HG03520 (cell line): ENCODE results near the gene SPATA31D1.
"Not testable (repeated sequence)": the region's sequence is repeated elsewhere in the genome, so short reads cannot be mapped to it uniquely, and the experiment has no call there.

Experiments
- ATAC-seq: cut with Tn5 transposase; IDR thresholded peaks from one replicate; pipeline ENCODE4 v1.9.1; 2021; ENCODE audit warnings: mild to moderate bottlenecking, moderate library complexity; ENCODE audit not compliant: unreplicated experiment

The SPATA31D1 gene

GRCh38 chr9:81988472-81988871 lies at the start of gene SPATA31D1:
Gene SPATA31D1 (plus strand): TSS chr9:81988772. CDS start chr9:81988819, 47 bp downstream.
- ATAC-seq: not testable (repeated sequence)

GRCh38 chr9:81943393-81943792 lies 45.2 kb upstream of the SPATA31D1 start, which contains the start of gene SPATA31D3:
Gene SPATA31D3 (plus strand): TSS chr9:81943500. CDS start chr9:81943586, 86 bp downstream.
- not testable (repeated sequence) for ATAC-seq

GRCh38 chr9:81948650-81949049 lies 39.9 kb upstream of the SPATA31D1 start:
- ATAC-seq: not testable (repeated sequence)

GRCh38 chr9:81953096-81953495 lies 35.5 kb upstream of the SPATA31D1 start:
- ATAC-seq: no peak

GRCh38 chr9:81955625-81956024 lies 32.9 kb upstream of the SPATA31D1 start:
- ATAC-seq: no peak

GRCh38 chr9:81964218-81965171 lies 24.1 kb upstream of the SPATA31D1 start:
- ATAC-seq: no peak

- ATAC-seq: no peak
These were observed 20.5 kb upstream of the SPATA31D1 start for GRCh38 chr9:81968026-81968425.

- ATAC-seq: no peak
These were observed 18.6 kb upstream of the SPATA31D1 start for GRCh38 chr9:81969971-81970370.

- no peak for ATAC-seq
These were observed 16.8 kb upstream of the SPATA31D1 start for GRCh38 chr9:81971727-81972126.

- no peak for ATAC-seq
These were observed 13.8 kb upstream of the SPATA31D1 start for GRCh38 chr9:81974764-81975163.

GRCh38 chr9:81976351-81976750 lies 12.2 kb upstream of the SPATA31D1 start:
- no peak for ATAC-seq

- ATAC-seq: no peak
These were observed 9.4 kb upstream of the SPATA31D1 start for GRCh38 chr9:81979196-81979595.

- no peak for ATAC-seq
These were observed 8.0 kb upstream of the SPATA31D1 start for GRCh38 chr9:81980568-81980967.

- ATAC-seq: no peak
These were observed 6.7 kb upstream of the SPATA31D1 start for GRCh38 chr9:81981883-81982282.

- ATAC-seq: no peak
These were observed 3.6 kb upstream of the SPATA31D1 start for GRCh38 chr9:81984928-81985327.

- no peak for ATAC-seq
These were observed 2.5 kb upstream of the SPATA31D1 start for GRCh38 chr9:81986051-81986450.

GRCh38 chr9:81989700-81990099 lies 1.1 kb downstream of the SPATA31D1 start:
- ATAC-seq: no peak

GRCh38 chr9:81993656-81994055 lies 5.1 kb downstream of the SPATA31D1 start:
- no peak for ATAC-seq

GRCh38 chr9:81999806-82000205 lies 11.2 kb downstream of the SPATA31D1 start:
- no peak for ATAC-seq

GRCh38 chr9:82010711-82011110 lies 22.1 kb downstream of the SPATA31D1 start:
- ATAC-seq: no peak

GRCh38 chr9:82011133-82011532 lies 22.6 kb downstream of the SPATA31D1 start:
- no peak for ATAC-seq

- ATAC-seq: no peak
These were observed 23.7 kb downstream of the SPATA31D1 start for GRCh38 chr9:82012276-82012675.
